OCI-LY1 (cell line): Measurements from ENCODE around the gene B4GALNT1.

Experiments used
- H2AFZ ChIP-seq: fragments of 200-600 bp; sonication (generic), shearing (Covaris generic); 2 replicates; pipeline ENCODE4 v1.6.0; 2014; ENCODE audit warnings: antibody characterized with exemption, mild to moderate bottlenecking, low read length
- H3F3A ChIP-seq: fragments of 200-600 bp; sonication (generic), shearing (Covaris generic); 2 replicates; pipeline ENCODE4 v1.6.0; 2014; ENCODE audit warnings: mild to moderate bottlenecking, antibody characterized with exemption, low read length, moderate library complexity; ENCODE audit not compliant: insufficient read depth
- H3K27ac ChIP-seq: fragments of 200-600 bp; sonication (generic); 2 replicates; pipeline ENCODE4 v1.5.1; 2014; ENCODE audit warnings: low read length, mixed run types, mild to moderate bottlenecking, low read depth; ENCODE audit not compliant: poor library complexity, severe bottlenecking
- H3K27me3 ChIP-seq: fragments of 200-600 bp; sonication (generic); 2 replicates; pipeline ENCODE4 v1.6.0; 2014; ENCODE audit warnings: antibody characterized with exemption, mild to moderate bottlenecking, low read length, moderate library complexity; ENCODE audit not compliant: insufficient read depth
- H3K36me3 ChIP-seq: fragments of 200-600 bp; sonication (generic); 2 replicates; pipeline ENCODE4 v1.6.1; 2014; ENCODE audit warnings: mild to moderate bottlenecking, antibody characterized with exemption, low read length, moderate library complexity, mixed read lengths; ENCODE audit not compliant: insufficient read depth
- H3K4me1 ChIP-seq: fragments of 200-600 bp; sonication (generic); 2 replicates; pipeline ENCODE4 v1.5.1; 2014; ENCODE audit warnings: mild to moderate bottlenecking, low read length, moderate library complexity; ENCODE audit not compliant: insufficient read depth, severe bottlenecking
- H3K4me2 ChIP-seq: fragments of 200-600 bp; sonication (generic), shearing (Covaris generic); 2 replicates; pipeline ENCODE4 v1.6.1; 2014; ENCODE audit warnings: low read length
- H3K4me3 ChIP-seq: fragments of 200-600 bp; sonication (generic); 2 replicates; pipeline ENCODE4 v1.5.1; 2014; ENCODE audit warnings: low read length, low read depth, mild to moderate bottlenecking, mixed read lengths; ENCODE audit not compliant: poor library complexity, severe bottlenecking
- H3K79me2 ChIP-seq: fragments of 200-600 bp; shearing (Covaris generic); 2 replicates; pipeline ENCODE4 v1.6.1; 2016; ENCODE audit warnings: mixed run types, low read length, mixed read lengths; ENCODE audit not compliant: insufficient read depth
- H3K9ac ChIP-seq: fragments of 200-600 bp; sonication (generic), shearing (Covaris generic); 2 replicates; pipeline ENCODE4 v1.6.1; 2014; ENCODE audit warnings: mild to moderate bottlenecking, low read length, mixed read lengths
- H3K9me2 ChIP-seq: fragments of 200-600 bp; sonication (generic), shearing (Covaris generic); 2 replicates; pipeline ENCODE4 v1.6.1; 2014; ENCODE audit warnings: low read depth, mild to moderate bottlenecking, low read length, mixed read lengths
- H3K9me3 ChIP-seq: fragments of 200-600 bp; shearing (Covaris generic); 2 replicates; pipeline ENCODE4 v1.6.1; 2014; ENCODE audit warnings: low read length, mixed read lengths
- H4K20me1 ChIP-seq: fragments of 200-600 bp; sonication (generic), shearing (Covaris generic); 2 replicates; pipeline ENCODE4 v1.6.0; 2016; ENCODE audit warnings: mild to moderate bottlenecking, low read length; ENCODE audit not compliant: insufficient read depth
- CTCF ChIP-seq: fragments of 200-600 bp; sonication (generic), shearing (Covaris generic); IDR thresholded peaks from 2 replicates; pipeline ENCODE4 v1.5.1; 2017; ENCODE audit warnings: mild to moderate bottlenecking, antibody characterized with exemption, low read length, moderate library complexity, mixed read lengths
- EZH2 ChIP-seq: fragments of 200-600 bp; sonication (generic), shearing (Covaris generic); IDR thresholded peaks from 2 replicates; pipeline ENCODE4 v1.8.0; 2017; ENCODE audit warnings: borderline replicate concordance, mixed run types, mild to moderate bottlenecking, antibody characterized with exemption, low read length, moderate library complexity, mixed read lengths

The B4GALNT1 gene

GRCh38 chr12:57629897-57630471, 3.0 kb downstream of the B4GALNT1 start:
- Histone ChIP-seq H3K4me3 (no peak overlapping the region), H3K4me2 (no peak overlapping the region), H3K9me3 (no peaks in the 10 kb centered on the region), H3K4me1 (peaks cover 17% of the 10 kb centered on the region), H3F3A (no peaks in the 10 kb centered on the region), H3K27me3 (no peaks in the 10 kb centered on the region; the same call in 1 of the 2 replicates), H3K9me2 (no peaks in the 10 kb centered on the region), H3K9ac (no peak overlapping the region), H3K36me3 (no peaks in the 10 kb centered on the region), H3K27ac (no peak overlapping the region), H4K20me1 (no peaks in the 10 kb centered on the region), H2AFZ (no peak overlapping the region), H3K79me2 (no peaks in the 10 kb centered on the region)
- TF ChIP-seq EZH2 (no peak), CTCF (no peak)

GRCh38 chr12:57628280-57629191, 4.5 kb downstream of the B4GALNT1 start:
- peaks cover 16% of the 10 kb centered on the region for H3K4me1 ChIP-seq
- H3K9me3 ChIP-seq, result no peaks in the 10 kb centered on the region
- H4K20me1 ChIP-seq, result no peaks in the 10 kb centered on the region
- no peak overlapping the region for H3K27ac ChIP-seq
- TF ChIP-seq CTCF (no peak), EZH2 (no peak)
- no peaks in the 10 kb centered on the region for H3K79me2 ChIP-seq
- no peak overlapping the region for H3K4me2 ChIP-seq
- H3K27me3 ChIP-seq, result no peaks in the 10 kb centered on the region; the same call in 1 of the 2 replicates
- no peaks in the 10 kb centered on the region for H3K9me2 ChIP-seq
- H3K9ac ChIP-seq, result no peak overlapping the region
- H2AFZ ChIP-seq, result no peak overlapping the region
- H3K4me3 ChIP-seq, result no peak overlapping the region
- H3F3A ChIP-seq, result no peaks in the 10 kb centered on the region
- no peaks in the 10 kb centered on the region for H3K36me3 ChIP-seq

- H3K4me2 ChIP-seq, result no peak overlapping the region; the same call in 1 of the 2 replicates
- no peak overlapping the region for H3K9ac ChIP-seq
- TF ChIP-seq EZH2 (no peak), CTCF (peak; percentile 37; the same call in 1 of the 2 replicates)
- H3K9me3 ChIP-seq, result no peaks in the 10 kb centered on the region
- no peaks in the 10 kb centered on the region for H3K36me3 ChIP-seq
- no peak overlapping the region for H2AFZ ChIP-seq
- no peak overlapping the region for H3K27ac ChIP-seq
- no peak overlapping the region for H3K4me3 ChIP-seq
- no peaks in the 10 kb centered on the region for H3K79me2 ChIP-seq
- no peaks in the 10 kb centered on the region for H4K20me1 ChIP-seq
- no peaks in the 10 kb centered on the region for H3F3A ChIP-seq
- peaks cover 10% of the 10 kb centered on the region for H3K4me1 ChIP-seq
- peaks cover 5% of the 10 kb centered on the region; the same call in 1 of the 2 replicates for H3K27me3 ChIP-seq
- H3K9me2 ChIP-seq, result no peaks in the 10 kb centered on the region
Measured at GRCh38 chr12:57627501-57628279, 5.3 kb downstream of the B4GALNT1 start.
